ENCODE results near the gene EMID1. TPM values are rescaled to one million over a fixed set of nuclear protein-coding genes. Genes with fewer than 3 reads are reported as not detected.
A peak's percentile ranks its signal among the peaks of the same experiment; 100 is the strongest.

EMID1 gene
- total RNA-seq, 2 experiments from 2014 or later = not detected

DNA sequence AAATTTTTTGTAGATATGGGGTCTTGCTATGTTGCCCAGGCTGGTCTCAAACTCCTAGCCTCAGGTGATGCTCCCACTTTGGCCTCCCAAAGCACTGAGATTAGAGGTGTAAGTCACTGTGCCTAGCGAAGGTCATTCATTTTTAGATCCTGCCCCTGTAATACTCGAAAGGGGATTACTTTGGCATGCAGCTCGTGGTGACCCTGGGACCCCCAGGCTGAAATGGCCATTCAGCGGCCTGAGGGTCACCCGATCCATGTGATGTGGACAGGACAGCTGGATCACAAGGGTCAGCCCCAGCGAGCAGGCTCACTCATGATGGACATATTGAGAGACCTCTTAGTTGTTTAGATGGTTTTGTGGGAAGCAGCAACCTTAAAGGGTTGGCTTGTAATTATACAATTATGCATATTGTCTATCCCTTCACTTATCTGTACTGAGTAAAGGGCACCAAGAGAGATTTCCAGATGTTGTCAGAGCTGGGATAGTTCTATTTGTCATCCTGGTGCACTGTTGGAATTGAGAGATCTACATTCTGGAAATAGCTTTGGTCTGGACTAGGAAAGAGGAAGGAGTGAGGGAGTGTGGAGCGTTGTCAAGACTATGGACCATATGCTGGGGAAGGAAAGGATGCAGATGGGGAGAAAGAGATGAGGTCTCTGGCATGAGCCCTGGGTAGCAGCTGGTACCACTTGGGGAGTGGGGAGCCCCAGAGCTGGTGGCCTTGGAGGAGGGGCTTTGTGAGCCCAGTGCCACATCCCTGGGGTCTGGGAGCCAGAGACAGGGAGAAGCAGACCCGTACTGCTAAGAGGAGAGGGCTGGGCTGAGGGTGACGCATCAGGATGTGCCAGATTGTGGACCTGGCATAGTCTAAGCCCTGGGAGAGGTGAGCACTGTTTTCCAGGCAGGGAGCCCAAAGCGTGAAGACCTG is 46.5 kb downstream of the EMID1 start:
- DNase-seq (no peak), ATAC-seq (no peak)
- CTCF ChIA-PET = no interaction called here
- Mint-ChIP-seq H3K4me3 (no peak overlapping the region), H3K27me3 (ENCODE audit: low read depth) (peaks cover 5% of the 10 kb centered on the region), H3K9me3 (ENCODE audit: insufficient read depth) (no peaks in the 10 kb centered on the region), H3K4me1 (ENCODE audit: low read depth) (peaks cover 11% of the 10 kb centered on the region), H3K36me3 (ENCODE audit: low read depth) (no peaks in the 10 kb centered on the region), H3K27ac (no peak overlapping the region)
- POLR2A ChIA-PET = no interaction called here

DNA sequence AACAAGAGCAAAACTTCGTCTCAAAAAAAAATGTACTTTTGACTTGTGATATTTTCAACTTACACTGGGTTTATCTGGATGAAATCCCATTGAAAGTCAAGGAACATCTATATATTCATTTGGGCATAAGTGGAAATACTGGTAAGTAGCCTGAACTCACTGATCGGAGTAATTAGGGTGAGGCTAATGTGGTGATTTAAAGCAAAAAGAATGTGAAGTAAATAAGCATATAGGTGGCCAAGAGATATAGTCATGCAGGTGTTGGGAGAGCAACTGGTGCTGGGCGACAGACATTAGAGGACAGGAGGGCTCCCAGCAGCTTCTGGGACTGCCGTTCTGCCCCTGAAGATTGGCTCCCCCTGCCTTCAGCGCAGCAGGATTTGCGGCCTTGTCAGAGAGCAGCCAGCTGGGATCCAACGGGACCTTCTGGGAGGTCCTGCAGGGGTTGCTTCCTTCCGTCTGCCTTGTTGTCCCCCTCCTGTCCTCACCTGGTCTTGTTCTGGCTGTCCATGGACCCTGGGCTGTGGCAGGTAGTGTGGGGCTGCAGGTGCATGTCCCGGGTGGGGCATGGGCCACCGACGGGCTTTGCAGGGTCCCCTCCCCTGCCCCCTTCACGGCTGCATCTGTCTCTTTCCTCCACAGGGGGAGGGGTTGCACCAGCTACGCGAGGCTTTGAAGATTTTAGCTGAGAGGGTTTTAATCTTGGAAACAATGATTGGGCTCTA is 48.0 kb downstream of the EMID1 start:
- DNase-seq (no peak), ATAC-seq (no peak)
- Mint-ChIP-seq H3K9me3 (ENCODE audit: insufficient read depth) (no peaks in the 10 kb centered on the region), H3K27ac (no peak overlapping the region), H3K4me1 (ENCODE audit: low read depth) (peaks cover 14% of the 10 kb centered on the region), H3K4me3 (no peak overlapping the region), H3K36me3 (ENCODE audit: low read depth) (no peaks in the 10 kb centered on the region), H3K27me3 (ENCODE audit: low read depth) (peaks cover 5% of the 10 kb centered on the region)
- POLR2A ChIA-PET = interaction anchor here (0.8 kb wide), 1 partner anchor 175 kb away, joined by 5 read pairs; no protein-coding TSS in a partner anchor
- CTCF ChIA-PET = no interaction called here

- H3K27me3 Mint-ChIP-seq (ENCODE audit: low read depth) = peaks cover 5% of the 10 kb centered on the region
- no peak overlapping the region for H3K27ac Mint-ChIP-seq
- ATAC-seq = peak; percentile 57
- H3K9me3 Mint-ChIP-seq (ENCODE audit: insufficient read depth) = no peaks in the 10 kb centered on the region
- H3K36me3 Mint-ChIP-seq (ENCODE audit: low read depth) = no peaks in the 10 kb centered on the region
- no peak for DNase-seq
- ChIA-PET POLR2A (no interaction called here), CTCF (interaction anchor here (0.7 kb wide), 1 partner anchor 8 kb away, joined by 4 read pairs; no protein-coding TSS in a partner anchor)
- H3K4me3 Mint-ChIP-seq = no peak overlapping the region
- H3K4me1 Mint-ChIP-seq (ENCODE audit: low read depth) = peaks cover 14% of the 10 kb centered on the region
These were observed 48.6 kb downstream of the EMID1 start for GRCh38 chr22:29254286-29254660.

DNA sequence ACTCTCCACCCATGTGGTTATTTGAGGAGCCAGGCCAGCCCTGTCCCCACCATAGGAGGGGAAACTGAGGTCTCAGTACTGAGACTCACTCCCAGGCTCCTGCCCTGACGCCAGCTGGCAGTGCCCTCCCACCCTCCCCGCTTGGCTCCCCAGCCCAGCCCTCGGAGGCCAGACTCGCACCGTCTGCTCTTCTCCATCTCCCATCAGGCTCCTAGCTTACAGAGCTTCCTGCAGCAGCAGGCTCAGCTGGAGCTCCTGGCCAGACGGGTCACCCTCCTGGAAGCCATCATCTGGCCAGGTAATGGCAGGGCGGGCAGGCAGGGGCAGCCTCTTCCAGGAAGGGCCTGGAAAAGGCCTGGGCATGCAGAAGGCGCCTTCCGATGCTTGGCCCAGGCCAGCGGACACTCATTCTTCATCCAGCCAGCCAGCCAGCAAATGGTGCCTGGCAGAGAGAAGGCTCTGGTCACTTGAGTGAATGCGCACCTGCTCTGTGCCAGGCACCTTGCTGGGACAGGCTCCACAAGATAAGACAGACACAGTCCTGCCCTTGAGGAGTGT is 49.4 kb downstream of the EMID1 start:
- H3K27me3 Mint-ChIP-seq (ENCODE audit: low read depth) = peaks cover 5% of the 10 kb centered on the region
- no peak for DNase-seq
- peak overlapping the region; percentile 13 for H3K27ac Mint-ChIP-seq
- no peaks in the 10 kb centered on the region for H3K9me3 Mint-ChIP-seq (ENCODE audit: insufficient read depth)
- no peak for ATAC-seq
- POLR2A ChIA-PET = no interaction called here
- no peaks in the 10 kb centered on the region for H3K36me3 Mint-ChIP-seq (ENCODE audit: low read depth)
- no peak overlapping the region for H3K4me3 Mint-ChIP-seq
- CTCF ChIA-PET = interaction anchor here (0.7 kb wide), 1 partner anchor 9 kb away, joined by 4 read pairs; no protein-coding TSS in a partner anchor
- H3K4me1 Mint-ChIP-seq (ENCODE audit: low read depth) = peaks cover 14% of the 10 kb centered on the region

DNA sequence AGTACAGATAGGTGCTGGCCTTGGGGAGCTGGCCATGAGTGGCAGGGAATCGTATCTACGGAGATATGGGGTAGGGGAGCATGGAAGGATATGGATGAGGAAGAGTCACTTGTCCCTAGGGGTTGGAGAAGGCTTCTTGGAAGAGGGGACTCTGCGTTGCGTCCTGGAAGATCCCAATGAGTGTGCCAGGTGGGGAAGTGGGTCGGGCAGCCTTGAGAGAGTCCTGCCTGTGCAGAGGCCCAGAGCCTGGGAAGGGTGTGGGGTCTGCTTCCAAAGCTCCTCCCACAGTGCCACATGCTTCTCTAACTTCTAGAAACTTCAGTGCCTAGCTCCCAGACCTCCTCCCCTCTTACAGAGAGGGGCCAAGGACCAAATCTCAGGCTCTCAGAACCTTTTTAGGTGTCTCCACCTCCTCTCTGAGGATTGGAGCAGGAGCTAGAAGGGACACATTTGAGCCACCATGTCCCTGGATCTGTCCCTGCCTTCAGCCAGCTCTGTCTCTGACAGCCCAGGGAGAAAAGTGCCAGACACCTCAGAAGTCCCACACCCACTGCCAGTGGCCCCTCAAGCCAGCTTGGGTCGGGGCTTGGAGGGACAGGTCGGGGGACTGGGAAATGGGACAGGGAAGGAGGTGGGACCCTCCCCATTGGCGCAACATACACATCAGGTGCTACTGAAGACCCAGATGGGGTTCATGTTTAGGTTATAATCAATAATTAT is 51.1 kb downstream of the EMID1 start:
- ATAC-seq = no peak
- H3K27ac Mint-ChIP-seq = no peak overlapping the region
- no peak for DNase-seq
- H3K4me3 Mint-ChIP-seq = no peak overlapping the region
- H3K27me3 Mint-ChIP-seq (ENCODE audit: low read depth) = peaks cover 3% of the 10 kb centered on the region
- H3K36me3 Mint-ChIP-seq (ENCODE audit: low read depth) = no peaks in the 10 kb centered on the region
- ChIA-PET POLR2A (no interaction called here), CTCF (interaction anchor here (1.0 kb wide), 1 partner anchor 10 kb away, joined by 3 read pairs; no protein-coding TSS in a partner anchor)
- H3K9me3 Mint-ChIP-seq (ENCODE audit: insufficient read depth) = no peaks in the 10 kb centered on the region
- H3K4me1 Mint-ChIP-seq (ENCODE audit: low read depth) = peaks cover 14% of the 10 kb centered on the region

DNA sequence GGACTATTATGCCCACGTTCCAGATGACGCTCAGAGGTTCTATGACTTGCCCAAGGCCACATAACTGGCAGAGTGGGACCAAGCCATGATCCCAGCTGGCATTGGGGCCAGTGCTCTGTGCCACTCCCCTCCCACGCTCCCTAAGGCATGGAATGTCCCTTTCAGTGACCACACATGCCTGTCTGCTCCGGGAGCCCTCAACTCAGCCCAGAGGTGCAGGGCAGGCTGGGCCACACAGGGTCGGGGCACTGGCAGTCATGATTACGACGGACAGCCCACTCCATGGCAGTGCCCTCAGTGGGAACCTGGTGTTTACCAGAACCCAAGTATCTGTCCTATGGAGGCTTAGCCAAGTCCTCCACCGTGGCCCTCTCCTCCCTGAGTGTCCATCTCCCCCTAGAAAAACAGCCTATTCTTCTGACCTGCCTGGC is 52.1 kb downstream of the EMID1 start:
- Mint-ChIP-seq H3K36me3 (ENCODE audit: low read depth) (peaks cover 2% of the 10 kb centered on the region), H3K4me1 (ENCODE audit: low read depth) (peaks cover 14% of the 10 kb centered on the region), H3K27ac (no peak overlapping the region), H3K27me3 (ENCODE audit: low read depth) (no peaks in the 10 kb centered on the region), H3K4me3 (no peak overlapping the region), H3K9me3 (ENCODE audit: insufficient read depth) (no peaks in the 10 kb centered on the region)
- ChIA-PET CTCF (no interaction called here), POLR2A (interaction anchor here (1.0 kb wide), 1 partner anchor 9 kb away, joined by 3 read pairs; no protein-coding TSS in a partner anchor)
- DNase-seq (no peak), ATAC-seq (no peak)

DNA sequence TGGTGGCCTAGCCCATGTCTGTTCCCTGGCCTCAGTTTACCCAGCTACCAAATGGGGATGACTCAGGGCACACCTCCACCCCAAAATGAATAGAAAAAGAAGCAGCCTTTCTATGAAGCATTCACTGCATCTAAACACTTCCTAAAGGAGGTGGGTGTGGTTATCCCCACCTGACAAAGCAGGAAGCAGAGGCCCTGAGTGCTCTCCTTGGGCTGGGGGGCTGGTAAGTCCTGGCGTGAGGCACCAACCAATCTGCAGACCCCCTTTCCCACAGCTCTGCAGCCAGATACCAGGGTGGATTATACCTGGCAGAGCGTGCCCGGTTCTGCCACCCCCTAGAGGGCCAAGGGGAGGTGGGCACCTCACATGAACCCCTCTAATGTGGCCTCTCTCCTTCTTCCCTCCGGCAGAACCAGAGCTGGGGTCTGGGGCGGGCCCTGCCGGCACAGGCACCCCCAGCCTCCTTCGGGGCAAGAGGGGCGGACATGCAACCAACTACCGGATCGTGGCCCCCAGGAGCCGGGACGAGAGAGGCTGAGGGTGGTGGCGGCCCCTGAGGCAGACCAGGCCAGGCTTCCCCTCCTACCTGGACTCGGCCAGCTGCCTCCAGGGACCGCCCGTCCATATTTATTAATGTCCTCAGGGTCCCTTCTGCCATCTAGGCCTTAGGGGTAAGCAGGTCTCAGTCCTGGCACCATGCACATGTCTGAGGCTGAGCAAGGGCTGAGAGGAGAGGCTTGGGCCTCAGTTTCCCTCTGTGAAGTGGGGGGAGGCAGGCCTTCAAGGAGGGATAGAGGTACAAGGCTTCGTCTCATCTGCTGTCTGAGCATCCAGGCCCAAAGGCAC is 52.9 kb downstream of the EMID1 start:
- Mint-ChIP-seq H3K36me3 (ENCODE audit: low read depth) (peaks cover 4% of the 10 kb centered on the region), H3K27ac (no peak overlapping the region)
- CTCF ChIA-PET = no interaction called here

DNA sequence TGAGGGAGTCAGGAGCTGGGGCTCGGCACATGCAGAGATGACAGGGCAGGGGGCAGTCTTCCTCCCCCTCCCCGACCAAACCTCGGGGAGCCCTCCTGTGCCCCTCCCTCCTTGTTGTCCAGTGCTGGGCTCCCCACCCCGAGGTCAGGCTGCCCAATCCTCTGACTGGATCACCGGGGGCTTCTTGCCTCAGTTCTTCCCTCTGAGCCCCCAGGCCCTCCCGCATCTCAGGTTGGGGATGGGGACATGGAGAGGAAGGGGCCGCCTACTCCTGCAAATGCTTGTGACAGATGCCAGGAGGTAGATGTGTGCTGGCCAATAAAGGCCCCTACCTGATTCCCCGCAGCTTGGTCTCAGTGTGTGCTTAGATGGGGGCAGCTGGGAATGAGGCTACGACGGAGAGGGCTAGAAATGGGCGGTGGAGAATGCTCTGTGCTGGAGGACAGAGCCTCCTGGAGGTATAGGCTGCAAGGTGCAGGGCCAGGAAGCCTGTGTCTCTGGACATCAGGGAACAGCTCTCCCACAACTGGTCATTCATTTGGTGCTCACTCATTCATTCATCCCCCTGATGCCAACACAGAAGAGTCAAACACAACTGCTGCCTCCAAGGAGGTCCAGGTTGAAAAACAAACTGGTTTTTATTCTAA is 53.7 kb downstream of the EMID1 start:
- Mint-ChIP-seq H3K4me3 (no peak overlapping the region), H3K4me1 (ENCODE audit: low read depth) (peaks cover 9% of the 10 kb centered on the region), H3K27me3 (ENCODE audit: low read depth) (no peaks in the 10 kb centered on the region), H3K9me3 (ENCODE audit: insufficient read depth) (no peaks in the 10 kb centered on the region), H3K27ac (no peak overlapping the region), H3K36me3 (ENCODE audit: low read depth) (peaks cover 4% of the 10 kb centered on the region)
- ATAC-seq (no peak), DNase-seq (no peak)
- CTCF ChIA-PET = no interaction called here
- POLR2A ChIA-PET = interaction anchor here (0.6 to 0.7 kb wide), 2 partner anchors 38 to 1178 kb away, joined by 3 to 4 read pairs; no protein-coding TSS in a partner anchor

More for the DNA sequence above, 52.9 kb downstream of the EMID1 start:
- H3K27me3 Mint-ChIP-seq (ENCODE audit: low read depth) = no peaks in the 10 kb centered on the region
- no peaks in the 10 kb centered on the region for H3K9me3 Mint-ChIP-seq (ENCODE audit: insufficient read depth)
- DNase-seq = no peak
- no peak for ATAC-seq
- POLR2A ChIA-PET = interaction anchor here (1.0 kb wide), 1 partner anchor 8 kb away, joined by 3 read pairs; no protein-coding TSS in a partner anchor
- peaks cover 14% of the 10 kb centered on the region for H3K4me1 Mint-ChIP-seq (ENCODE audit: low read depth)
- H3K4me3 Mint-ChIP-seq = no peak overlapping the region

DNA sequence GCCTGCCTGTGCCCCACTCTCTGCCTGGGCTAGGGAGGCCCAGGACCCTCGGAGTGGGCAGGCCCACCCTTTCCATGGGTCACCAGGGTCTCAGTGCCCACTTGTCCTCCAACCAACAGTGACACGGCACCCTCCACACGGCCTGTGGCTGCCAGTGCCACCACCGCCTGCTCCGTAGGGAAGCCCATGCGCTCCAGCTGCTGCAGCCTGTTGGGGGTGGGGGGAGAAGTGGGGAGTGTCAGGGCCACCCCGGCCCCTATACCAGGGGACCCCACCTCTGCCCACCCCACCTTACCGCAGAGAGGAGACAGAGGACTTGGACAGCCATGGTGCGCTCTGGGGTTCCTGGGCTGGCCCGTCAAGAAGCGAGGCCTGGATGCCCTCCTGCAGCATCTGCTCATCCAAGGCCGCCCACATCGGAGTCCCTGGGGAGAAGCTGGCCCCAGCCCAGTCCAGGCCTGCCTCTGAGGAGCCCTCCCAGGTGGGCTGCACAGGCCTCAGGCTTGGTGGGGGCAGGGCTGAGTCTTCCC is 54.4 kb downstream of the EMID1 start:
- DNase-seq (no peak), ATAC-seq (no peak)
- Mint-ChIP-seq H3K27ac (no peak overlapping the region), H3K4me1 (ENCODE audit: low read depth) (peaks cover 3% of the 10 kb centered on the region), H3K4me3 (no peak overlapping the region), H3K27me3 (ENCODE audit: low read depth) (no peaks in the 10 kb centered on the region), H3K36me3 (ENCODE audit: low read depth) (peaks cover 7% of the 10 kb centered on the region), H3K9me3 (ENCODE audit: insufficient read depth) (no peaks in the 10 kb centered on the region)
- ChIA-PET POLR2A (interaction anchor here (0.6 to 0.7 kb wide), 2 partner anchors 37 to 1177 kb away, joined by 3 to 4 read pairs; no protein-coding TSS in a partner anchor), CTCF (no interaction called here)

- no peak for ATAC-seq
- H3K36me3 Mint-ChIP-seq (ENCODE audit: low read depth) = peaks cover 7% of the 10 kb centered on the region
- H3K4me3 Mint-ChIP-seq = no peak overlapping the region
- H3K9me3 Mint-ChIP-seq (ENCODE audit: insufficient read depth) = no peaks in the 10 kb centered on the region
- no peak overlapping the region for H3K27ac Mint-ChIP-seq
- POLR2A ChIA-PET = no interaction called here
- no peak for DNase-seq
- H3K4me1 Mint-ChIP-seq (ENCODE audit: low read depth) = peaks cover 4% of the 10 kb centered on the region
- H3K27me3 Mint-ChIP-seq (ENCODE audit: low read depth) = no peaks in the 10 kb centered on the region
- CTCF ChIA-PET = no interaction called here
These were observed 55.1 kb downstream of the EMID1 start for GRCh38 chr22:29260601-29261315.

All from activated CD8-positive, alpha-beta T cell treated with anti-CD3 and anti-CD28 coated beads, Interleukin-2, amount 10 ng/mL, durations not matched to agents 7 days and 5 days (primary cell).